HEK293 (cell line): ENCODE results near the gene CHSY1.

Source experiments
- KLF8 ChIP-seq: fragments of 450-650 bp; formaldehyde crosslinking; IDR thresholded peaks from 2 replicates; pipeline ENCODE4 v1.5.1; 2016; ENCODE audit warnings: missing biosample characterization, missing genetic modification characterization
- PRDM1 ChIP-seq: fragments of 450-650 bp; formaldehyde crosslinking; IDR thresholded peaks from 2 replicates; pipeline ENCODE4; 2016; ENCODE audit warnings: missing biosample characterization, missing genetic modification characterization
- SP3 ChIP-seq: fragments of 450-650 bp; formaldehyde crosslinking; IDR thresholded peaks from 2 replicates; pipeline ENCODE4 v1.5.1; 2016; ENCODE audit warnings: missing biosample characterization, missing genetic modification characterization
- TCF7L2 ChIP-seq: IDR thresholded peaks from 2 replicates; pipeline ENCODE4 v1.6.1; 2011; ENCODE audit warnings: low read depth, mild to moderate bottlenecking, inconsistent platforms, low read length, moderate library complexity, borderline replicate concordance
- ZBTB1 ChIP-seq: fragments of 450-650 bp; formaldehyde crosslinking; IDR thresholded peaks from 2 replicates; pipeline ENCODE4 v1.5.1; 2016; ENCODE audit warnings: missing biosample characterization, missing genetic modification characterization
- ZNF184 ChIP-seq: fragments of 450-650 bp; IDR thresholded peaks from 2 replicates; pipeline ENCODE4 v1.5.1; 2018; ENCODE audit warnings: missing biosample characterization, mild to moderate bottlenecking, missing genetic modification characterization
- ZNF548 ChIP-seq: fragments of 450-650 bp; formaldehyde crosslinking; IDR thresholded peaks from 2 replicates; pipeline ENCODE4 v1.5.1; 2016; ENCODE audit warnings: missing biosample characterization, missing genetic modification characterization

- TF ChIP-seq KLF8 (tag by site-specific recombination) (no peak), ZBTB1 (tag by site-specific recombination) (no peak), PRDM1 (tag by site-specific recombination) (no peak), ZNF184 (tag by site-specific recombination) (no peak), ZNF548 (no peak), TCF7L2 (no peak), SP3 (tag by site-specific recombination) (no peak)
Measured at GRCh38 chr15:101190092-101190595, 61.7 kb downstream of the CHSY1 start.
